MM.1S (cell line): ENCODE data around the gene VPS45.

Experiments used
- DNase-seq: peaks from one replicate; pipeline ENCODE4 v3.0.0-alpha.2; 2015
- H2AFZ ChIP-seq: fragments of 300-600 bp; sonication (generic); 2 replicates; pipeline ENCODE4 v1.6.0; 2016; ENCODE audit warnings: antibody characterized with exemption, low read length
- H3F3A ChIP-seq: fragments of 300-600 bp; sonication (generic); 2 replicates; pipeline ENCODE4 v1.6.1; 2016; ENCODE audit warnings: mild to moderate bottlenecking, antibody characterized with exemption, low read length, moderate library complexity, mixed read lengths; ENCODE audit not compliant: insufficient read depth
- H3K27ac ChIP-seq: fragments of 300-600 bp; sonication (generic); 2 replicates; pipeline ENCODE4 v1.5.1; 2016; ENCODE audit warnings: mild to moderate bottlenecking, low read length
- H3K27me3 ChIP-seq: fragments of 300-600 bp; sonication (generic); replicated peaks from 2 replicates; pipeline ENCODE4 v1.6.0; 2016; ENCODE audit warnings: low read length; ENCODE audit not compliant: insufficient read depth
- H3K36me3 ChIP-seq: fragments of 300-600 bp; sonication (generic); replicated peaks from 2 replicates; pipeline ENCODE4 v1.6.1; 2016; ENCODE audit warnings: mild to moderate bottlenecking, low read length, mixed read lengths; ENCODE audit not compliant: insufficient read depth
- H3K4me1 ChIP-seq: fragments of 300-600 bp; sonication (generic); 2 replicates; pipeline ENCODE4 v1.6.1; 2016; ENCODE audit warnings: low read length, mixed read lengths
- H3K4me2 ChIP-seq: fragments of 300-600 bp; sonication (generic); 2 replicates; pipeline ENCODE4 v1.6.0; 2016; ENCODE audit warnings: low read depth, low read length
- H3K4me3 ChIP-seq: fragments of 300-600 bp; sonication (generic); 2 replicates; pipeline ENCODE4 v1.5.1; 2016; ENCODE audit warnings: low read length, mixed read lengths
- H3K79me2 ChIP-seq: fragments of 300-600 bp; sonication (generic); 2 replicates; pipeline ENCODE4 v1.6.1; 2016; ENCODE audit warnings: mixed run types, low read length, mixed read lengths
- H3K9ac ChIP-seq: fragments of 300-600 bp; sonication (generic); 2 replicates; pipeline ENCODE4 v1.6.1; 2016; ENCODE audit warnings: low read length, mixed read lengths
- H3K9me2 ChIP-seq: fragments of 300-600 bp; sonication (generic); replicated peaks from 2 replicates; pipeline ENCODE4 v1.6.1; 2016; ENCODE audit warnings: mild to moderate bottlenecking, low read length, mixed read lengths; ENCODE audit not compliant: insufficient read depth
- H3K9me3 ChIP-seq: fragments of 300-600 bp; sonication (generic); replicated peaks from 2 replicates; pipeline ENCODE4 v1.6.1; 2016; ENCODE audit warnings: mild to moderate bottlenecking, low read length, mixed read lengths; ENCODE audit not compliant: insufficient read depth
- H4K20me1 ChIP-seq: fragments of 300-600 bp; sonication (generic); 2 replicates; pipeline ENCODE4 v1.6.1; 2016; ENCODE audit warnings: mild to moderate bottlenecking, low read length, moderate library complexity, mixed read lengths; ENCODE audit not compliant: insufficient read depth
- CTCF ChIP-seq: fragments of 300-600 bp; sonication (generic); IDR thresholded peaks from 2 replicates; pipeline ENCODE4 v1.5.1; 2016; ENCODE audit warnings: antibody characterized with exemption, low read length, mixed read lengths
- EZH2 ChIP-seq: fragments of 300-600 bp; sonication (generic); optimal IDR thresholded peaks from 2 replicates; pipeline ENCODE3; 2017; ENCODE audit warnings: low read depth, mild to moderate bottlenecking, antibody characterized with exemption, low read length, mixed read lengths
- EZH2phosphoT487 ChIP-seq: fragments of 300-600 bp; sonication (generic); IDR thresholded peaks from 2 replicates; pipeline ENCODE4 v1.6.1; 2018; ENCODE audit warnings: antibody characterized with exemption, low read length

VPS45 gene

GRCh38 chr1:150087415-150087814 lies 19.8 kb downstream of the VPS45 start:
- H3K4me2 ChIP-seq = no peak overlapping the region
- H3K36me3 ChIP-seq = peaks cover 5% of the 10 kb centered on the region; the same call in 1 of the 2 replicates
- no peak for DNase-seq
- H3K27ac ChIP-seq = no peak overlapping the region
- TF ChIP-seq EZH2 = no peak
- TF ChIP-seq CTCF = no peak
- no peak for TF ChIP-seq EZH2phosphoT487
- no peak overlapping the region for H3K9ac ChIP-seq
- no peaks in the 10 kb centered on the region for H3K79me2 ChIP-seq
- H3F3A ChIP-seq = peaks cover 3% of the 10 kb centered on the region; the same call in 1 of the 2 replicates
- H4K20me1 ChIP-seq = no peaks in the 10 kb centered on the region
- H3K4me1 ChIP-seq = 0 out of 2 replicates have a peak, but pooled peaks cover 3% of the 10 kb centered on the region
- no peaks in the 10 kb centered on the region for H3K9me2 ChIP-seq
- H3K27me3 ChIP-seq = no peaks in the 10 kb centered on the region
- H3K4me3 ChIP-seq = no peak overlapping the region
- H3K9me3 ChIP-seq = no peaks in the 10 kb centered on the region
- no peak overlapping the region for H2AFZ ChIP-seq

GRCh38 chr1:150089846-150090520 lies 22.4 kb downstream of the VPS45 start:
- no peak for TF ChIP-seq CTCF
- no peak for TF ChIP-seq EZH2
- TF ChIP-seq EZH2phosphoT487 = no peak
- Histone ChIP-seq H3K27me3 (no peaks in the 10 kb centered on the region), H3K4me2 (no peak overlapping the region), H3F3A (peaks cover 3% of the 10 kb centered on the region; the same call in 1 of the 2 replicates), H3K4me1 (peaks cover 7% of the 10 kb centered on the region; the same call in 1 of the 2 replicates), H3K4me3 (no peak overlapping the region), H2AFZ (no peak overlapping the region), H3K9ac (no peak overlapping the region), H3K79me2 (no peaks in the 10 kb centered on the region), H3K9me2 (no peaks in the 10 kb centered on the region), H3K36me3 (no peaks in the 10 kb centered on the region), H4K20me1 (no peaks in the 10 kb centered on the region), H3K27ac (no peak overlapping the region), H3K9me3 (no peaks in the 10 kb centered on the region)
- DNase-seq = no peak

- Histone ChIP-seq H3K27ac (no peak overlapping the region), H2AFZ (no peak overlapping the region), H3K36me3 (no peaks in the 10 kb centered on the region)
Observed at GRCh38 chr1:150092180-150092791, 24.7 kb downstream of the VPS45 start.

More at GRCh38 chr1:150092180-150092791, 24.7 kb downstream of the VPS45 start:
- TF ChIP-seq CTCF (no peak), EZH2 (no peak), EZH2phosphoT487 (no peak)
- Histone ChIP-seq H3K79me2 (no peaks in the 10 kb centered on the region), H3K9ac (no peak overlapping the region), H3K27me3 (no peaks in the 10 kb centered on the region), H3K9me2 (no peaks in the 10 kb centered on the region), H3K4me3 (no peak overlapping the region), H3F3A (peaks cover 3% of the 10 kb centered on the region; the same call in 1 of the 2 replicates), H4K20me1 (no peaks in the 10 kb centered on the region), H3K4me1 (peaks cover 7% of the 10 kb centered on the region; the same call in 1 of the 2 replicates), H3K9me3 (no peaks in the 10 kb centered on the region), H3K4me2 (no peak overlapping the region)
- no peak for DNase-seq
